ENCODE measurements around the gene DGKH.

The DGKH gene

DNA sequence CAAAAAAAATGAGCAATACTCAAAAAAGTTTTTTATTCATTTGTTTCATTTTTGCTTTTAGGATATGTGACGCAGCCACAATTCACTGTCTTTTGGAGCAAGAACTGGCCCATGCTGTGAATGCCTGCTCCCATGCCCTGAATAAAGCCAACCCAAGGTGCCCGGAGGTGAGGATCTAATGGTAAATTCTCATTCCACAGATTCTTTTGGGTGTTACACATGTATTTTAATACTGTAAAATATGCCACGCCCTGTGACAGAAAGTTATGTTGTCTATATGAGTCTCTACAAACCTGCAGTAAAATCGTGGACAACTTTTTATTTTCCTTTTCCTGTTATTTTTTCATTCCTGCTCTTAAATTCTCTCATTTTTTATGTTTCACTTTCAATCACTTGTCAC is 166.0 kb downstream of the DGKH start:
- TF ChIP-seq, protein P1, sequence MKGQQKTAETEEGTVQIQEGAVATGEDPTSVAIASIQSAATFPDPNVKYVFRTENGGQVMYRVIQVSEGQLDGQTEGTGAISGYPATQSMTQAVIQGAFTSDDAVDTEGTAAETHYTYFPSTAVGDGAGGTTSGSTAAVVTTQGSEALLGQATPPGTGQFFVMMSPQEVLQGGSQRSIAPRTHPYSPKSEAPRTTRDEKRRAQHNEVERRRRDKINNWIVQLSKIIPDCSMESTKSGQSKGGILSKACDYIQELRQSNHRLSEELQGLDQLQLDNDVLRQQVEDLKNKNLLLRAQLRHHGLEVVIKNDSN (IDR thresholded peaks at IDR 0.05), result no peak
- TF ChIP-seq TEAD4 (IDR thresholded peaks at IDR 0.05), result peak; percentile 52

DNA sequence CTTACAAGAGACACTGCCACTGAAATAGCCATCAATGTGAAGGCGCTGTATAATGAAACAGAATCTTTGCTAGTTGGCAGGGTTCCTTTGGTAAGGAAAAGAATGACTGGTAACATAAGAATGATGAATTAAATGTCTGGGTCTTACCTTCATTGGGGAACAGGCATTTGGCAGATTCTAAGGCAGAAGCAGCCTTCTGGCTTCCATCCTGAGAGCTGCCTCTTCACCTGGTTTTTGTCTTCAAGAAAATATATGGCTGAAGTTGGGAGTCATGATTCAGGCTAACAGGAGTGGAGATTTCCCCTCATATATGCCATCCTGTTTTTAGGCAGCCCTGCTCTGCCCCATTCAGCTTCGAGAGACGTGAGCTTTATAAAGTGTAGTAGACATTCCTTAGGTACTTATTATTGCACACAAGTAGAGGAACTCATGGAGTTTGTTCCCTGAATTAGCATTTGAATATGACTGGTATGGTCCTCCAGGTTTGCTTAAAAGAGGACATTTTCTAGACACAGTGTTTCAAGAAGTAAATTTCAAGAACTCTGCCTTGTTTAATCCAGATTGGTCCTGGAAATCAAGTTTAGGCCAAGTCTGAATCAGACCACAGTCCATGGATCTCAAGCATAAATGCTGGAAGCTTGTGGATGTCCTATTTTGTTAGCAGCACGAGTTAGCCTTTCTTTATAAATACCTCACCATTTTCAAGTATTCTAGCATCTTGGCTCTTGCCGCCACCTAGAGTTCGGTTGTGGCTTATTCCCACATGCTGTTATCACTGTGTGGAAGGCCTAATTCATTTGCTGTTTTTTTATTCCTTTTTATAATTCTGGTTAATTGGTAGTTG is 167.4 kb downstream of the DGKH start:
- TF ChIP-seq CREB1 (IDR thresholded peaks at IDR 0.05; ENCODE audit: low read depth) (no peak), ZBTB7A (IDR thresholded peaks at IDR 0.05; ENCODE audit: low read depth) (no peak), EP300 (IDR thresholded peaks at IDR 0.05; ENCODE audit: borderline replicate concordance) (no peak), RAD21 (IDR thresholded peaks at IDR 0.05; ENCODE audit: low read depth) (peak; percentile 70)
- TF ChIP-seq, protein P2, sequence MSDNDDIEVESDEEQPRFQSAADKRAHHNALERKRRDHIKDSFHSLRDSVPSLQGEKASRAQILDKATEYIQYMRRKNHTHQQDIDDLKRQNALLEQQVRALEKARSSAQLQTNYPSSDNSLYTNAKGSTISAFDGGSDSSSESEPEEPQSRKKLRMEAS (IDR thresholded peaks at IDR 0.05), result no peak
- TF ChIP-seq, protein P1 (IDR thresholded peaks at IDR 0.05), result no peak

DNA sequence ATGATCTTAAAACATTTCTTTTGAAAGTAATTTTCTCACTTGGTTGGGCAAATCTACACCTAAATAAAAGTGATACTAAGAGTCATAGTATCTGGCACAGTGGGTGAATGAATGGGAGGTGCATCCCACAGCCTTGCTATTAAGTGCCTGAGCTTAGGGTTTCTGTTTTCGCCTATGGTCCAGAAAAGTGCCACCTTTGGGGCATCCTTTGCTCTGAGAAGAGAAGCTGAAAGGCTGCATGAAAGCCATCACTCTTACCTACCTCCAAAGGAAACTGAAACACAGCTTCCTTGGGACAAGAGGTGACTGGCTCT is 167.9 kb downstream of the DGKH start:
- no peak for TF ChIP-seq REST (IDR thresholded peaks at IDR 0.05; ENCODE audit: low read depth)
- no peak for TF ChIP-seq TCF12 (IDR thresholded peaks at IDR 0.05; ENCODE audit: low read depth)
- no peak for TF ChIP-seq EP300 (IDR thresholded peaks at IDR 0.05; ENCODE audit: borderline replicate concordance)
- no peak for TF ChIP-seq NFIC (IDR thresholded peaks at IDR 0.05)
- no peak for TF ChIP-seq EGR1 (IDR thresholded peaks at IDR 0.05)
- TF ChIP-seq, protein P1 (IDR thresholded peaks at IDR 0.05), result no peak
- no peak for TF ChIP-seq TEAD4 (IDR thresholded peaks at IDR 0.05)
- no peak for TF ChIP-seq CEBPB (IDR thresholded peaks at IDR 0.05)
- no peak for TF ChIP-seq CREB1 (IDR thresholded peaks at IDR 0.05; ENCODE audit: low read depth)
- TF ChIP-seq FOXM1 (IDR thresholded peaks at IDR 0.05; ENCODE audit: borderline replicate concordance, low read depth), result no peak
- TF ChIP-seq TAF1 (IDR thresholded peaks at IDR 0.05; ENCODE audit: low read depth), result no peak
- no peak for TF ChIP-seq RAD21 (IDR thresholded peaks at IDR 0.05; ENCODE audit: low read depth)
- TF ChIP-seq YY1 (IDR thresholded peaks at IDR 0.05; ENCODE audit: low read depth), result no peak
- TF ChIP-seq, protein P2 (IDR thresholded peaks at IDR 0.05), result no peak
- no peak for TF ChIP-seq ZBTB7A (IDR thresholded peaks at IDR 0.05; ENCODE audit: low read depth)

- no peak for TF ChIP-seq REST (IDR thresholded peaks at IDR 0.05; ENCODE audit: low read depth)
- TF ChIP-seq, protein P1 (IDR thresholded peaks at IDR 0.05), result no peak
- TF ChIP-seq TEAD4 (IDR thresholded peaks at IDR 0.05), result no peak
- TF ChIP-seq CREB1 (IDR thresholded peaks at IDR 0.05; ENCODE audit: low read depth), result no peak
- TF ChIP-seq YY1 (IDR thresholded peaks at IDR 0.05; ENCODE audit: low read depth), result no peak
- TF ChIP-seq TAF1 (IDR thresholded peaks at IDR 0.05; ENCODE audit: low read depth), result no peak
- TF ChIP-seq EP300 (IDR thresholded peaks at IDR 0.05; ENCODE audit: borderline replicate concordance), result no peak
- no peak for TF ChIP-seq CEBPB (IDR thresholded peaks at IDR 0.05)
Measured at GRCh38 chr13:42218576-42218975, 170.1 kb downstream of the DGKH start.

DNA sequence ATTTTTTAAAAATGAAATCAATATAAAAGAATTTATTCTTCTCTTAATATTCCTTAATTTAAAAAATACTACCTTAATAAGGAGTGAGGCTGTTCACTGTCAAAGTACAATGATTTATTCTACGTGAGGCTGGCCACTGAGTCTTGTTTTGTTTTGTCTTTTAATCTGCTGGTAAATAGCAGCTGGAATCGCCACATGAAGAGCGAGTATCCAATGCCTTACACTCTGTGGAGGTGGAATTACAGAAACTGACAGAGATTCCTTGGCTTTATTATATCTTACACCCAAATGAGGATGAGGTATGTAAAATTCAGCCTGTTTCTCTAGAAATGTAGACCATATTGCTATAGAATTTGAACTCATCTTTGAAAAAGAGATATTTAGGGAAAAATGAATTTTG is 170.6 kb downstream of the DGKH start:
- TF ChIP-seq TEAD4 (IDR thresholded peaks at IDR 0.05) (no peak), YY1 (IDR thresholded peaks at IDR 0.05; ENCODE audit: low read depth) (no peak), EGR1 (IDR thresholded peaks at IDR 0.05) (no peak), RAD21 (IDR thresholded peaks at IDR 0.05; ENCODE audit: low read depth) (no peak), REST (IDR thresholded peaks at IDR 0.05; ENCODE audit: low read depth) (no peak), NFIC (IDR thresholded peaks at IDR 0.05) (no peak), TCF12 (IDR thresholded peaks at IDR 0.05; ENCODE audit: low read depth) (no peak), EP300 (IDR thresholded peaks at IDR 0.05; ENCODE audit: borderline replicate concordance) (no peak), CEBPB (IDR thresholded peaks at IDR 0.05) (no peak), TAF1 (IDR thresholded peaks at IDR 0.05; ENCODE audit: low read depth) (no peak), ZBTB7A (IDR thresholded peaks at IDR 0.05; ENCODE audit: low read depth) (no peak), FOXM1 (IDR thresholded peaks at IDR 0.05; ENCODE audit: borderline replicate concordance, low read depth) (no peak), CREB1 (IDR thresholded peaks at IDR 0.05; ENCODE audit: low read depth) (no peak)
- TF ChIP-seq, protein P1 (IDR thresholded peaks at IDR 0.05), result no peak
- TF ChIP-seq, protein P2 (IDR thresholded peaks at IDR 0.05), result no peak

Measured in Ishikawa (cell line).